ENCODE measurements around the gene USH2A. TPM values are rescaled to one million over a fixed set of nuclear protein-coding genes. Genes with fewer than 3 reads are reported as not detected.

The USH2A gene
- total RNA-seq, 4 donors from 2014 or later: under 0.01 to 2.0 (median 0.22) TPM; not detected in 1

DNA sequence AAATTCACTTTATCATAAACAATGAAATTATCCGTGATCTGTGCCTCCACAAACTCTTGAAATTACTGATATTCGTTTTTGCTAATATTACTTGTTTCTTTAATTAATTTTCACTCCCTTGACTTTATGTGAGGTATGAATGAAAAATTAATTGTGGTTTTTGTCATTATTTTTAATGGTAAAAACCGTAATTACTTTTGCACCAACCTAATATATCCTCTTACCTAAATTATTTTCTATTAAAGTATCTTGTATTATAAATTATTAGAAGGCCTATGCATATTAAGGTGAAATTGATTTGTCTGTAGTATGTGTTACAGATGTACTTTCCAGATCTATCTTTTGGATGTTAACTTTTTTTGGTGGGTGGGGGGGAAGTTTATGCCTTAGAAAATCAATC, 540.2 kb downstream of the USH2A start:
- Histone ChIP-seq H3K9me3 (no peaks in the 10 kb centered on the region), H3K4me1 (peaks cover 4 to 10% of the 10 kb centered on the region in 2 donors), H3K36me3 (no peaks in the 10 kb centered on the region), H3K27me3 (no peaks in the 10 kb centered on the region), H3K4me3 (replicated peaks in 1 of 3) (no peak overlapping the region), H3K27ac (no peak overlapping the region)
- no peak for TF ChIP-seq CTCF (IDR thresholded peaks at IDR 0.05)
- no peak for TF ChIP-seq POLR2A (IDR thresholded peaks at IDR 0.05)
- DNase-seq: no peak
- intact Hi-C loops (cut with DNase I): no loop called here
- WGBS, 2 donors: 79 to 83% methylated on average over 3 of the region's 3 CpGs

DNA sequence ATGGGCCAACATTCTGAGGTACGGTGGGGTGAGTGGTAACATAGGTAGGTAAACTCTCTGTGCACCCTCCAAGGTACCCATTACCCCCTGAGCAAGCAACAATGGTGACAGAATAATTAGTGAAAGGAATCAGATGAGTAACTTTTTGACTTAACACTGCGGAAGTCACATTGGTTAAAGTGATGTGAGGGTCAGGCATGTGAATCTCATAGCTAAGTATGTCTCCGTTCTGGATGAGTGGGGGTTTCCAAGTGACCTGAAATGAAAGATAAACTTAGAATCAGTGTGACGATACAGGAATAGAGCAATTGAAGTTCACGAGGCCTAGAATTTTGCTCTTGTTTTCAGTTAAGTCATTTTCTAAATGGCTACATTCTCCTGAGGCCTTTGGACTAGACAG, 544.4 kb downstream of the USH2A start:
- no peak overlapping the region for H3K4me3 ChIP-seq (replicated peaks in 1 of 3)
- no peak for TF ChIP-seq CTCF (IDR thresholded peaks at IDR 0.05)
- no peak for TF ChIP-seq POLR2A (IDR thresholded peaks at IDR 0.05)
- WGBS, 2 donors: 86 to 90% methylated on average over 5 of the region's 5 CpGs
- H3K27me3 ChIP-seq: no peaks in the 10 kb centered on the region
- no peaks in the 10 kb centered on the region for H3K4me1 ChIP-seq
- H3K9me3 ChIP-seq: no peaks in the 10 kb centered on the region
- intact Hi-C loops (cut with DNase I): no loop called here
- H3K27ac ChIP-seq: no peak overlapping the region
- DNase-seq: no peak
- no peaks in the 10 kb centered on the region for H3K36me3 ChIP-seq

DNA sequence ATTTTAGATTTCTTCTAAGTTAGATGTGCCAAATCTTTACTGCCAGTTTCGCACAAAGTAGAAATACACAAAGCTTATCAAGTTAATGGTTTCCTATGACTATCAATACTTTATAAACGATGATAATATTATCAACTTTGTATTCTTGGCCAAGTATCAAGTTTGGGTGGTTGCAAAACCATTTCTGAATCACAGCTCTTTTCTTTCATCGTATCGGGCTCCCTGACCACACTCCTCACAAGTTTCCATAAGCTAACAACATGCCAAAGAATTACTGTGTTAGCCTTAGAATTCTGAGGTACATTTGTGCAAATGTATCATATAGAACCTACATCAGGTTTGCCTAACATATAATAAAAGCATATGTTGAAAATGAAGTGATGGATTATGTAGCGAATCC, 545.1 kb downstream of the USH2A start:
- 88 to 89% methylated on average over 5 of the region's 5 CpGs for WGBS, 2 donors
- no peaks in the 10 kb centered on the region for H3K9me3 ChIP-seq
- TF ChIP-seq CTCF (IDR thresholded peaks at IDR 0.05): no peak
- TF ChIP-seq POLR2A (IDR thresholded peaks at IDR 0.05): no peak
- no peaks in the 10 kb centered on the region for H3K4me1 ChIP-seq
- no peak overlapping the region for H3K4me3 ChIP-seq (replicated peaks in 1 of 3)
- DNase-seq: no peak
- no peaks in the 10 kb centered on the region for H3K36me3 ChIP-seq
- intact Hi-C loops (cut with DNase I): no loop called here
- H3K27me3 ChIP-seq: no peaks in the 10 kb centered on the region
- H3K27ac ChIP-seq: no peak overlapping the region

- H3K27ac ChIP-seq: no peak overlapping the region
- no peak for DNase-seq
- H3K4me1 ChIP-seq: no peaks in the 10 kb centered on the region
- no peaks in the 10 kb centered on the region for H3K9me3 ChIP-seq
- 80 to 82% methylated on average over 5 of the region's 5 CpGs for WGBS, 2 donors
- no peaks in the 10 kb centered on the region for H3K27me3 ChIP-seq
- no peak for TF ChIP-seq POLR2A (IDR thresholded peaks at IDR 0.05)
- TF ChIP-seq CTCF (IDR thresholded peaks at IDR 0.05): no peak
- H3K36me3 ChIP-seq: no peaks in the 10 kb centered on the region
- H3K4me3 ChIP-seq (replicated peaks in 1 of 3): no peak overlapping the region
- intact Hi-C loops (cut with DNase I): no loop called here
Observed at GRCh38 chr1:215877452-215877951, 545.7 kb downstream of the USH2A start.

- Histone ChIP-seq H3K4me3 (replicated peaks in 1 of 3) (no peak overlapping the region), H3K4me1 (no peaks in the 10 kb centered on the region), H3K27me3 (no peaks in the 10 kb centered on the region), H3K36me3 (no peaks in the 10 kb centered on the region), H3K9me3 (no peaks in the 10 kb centered on the region), H3K27ac (no peak overlapping the region)
- DNase-seq: no peak
- intact Hi-C loops (cut with DNase I): no loop called here
- no peak for TF ChIP-seq POLR2A (IDR thresholded peaks at IDR 0.05)
- TF ChIP-seq CTCF (IDR thresholded peaks at IDR 0.05): no peak
- WGBS, 2 donors: 92 to 94% methylated on average over 1 of the region's 1 CpG
Observed at GRCh38 chr1:215875712-215876111, 547.5 kb downstream of the USH2A start.
